ENCODE results near the gene NKAIN2. TPM values are rescaled to one million over a fixed set of nuclear protein-coding genes. Genes with fewer than 3 reads are reported as not detected.

Gene NKAIN2
- total and polyA plus RNA-seq, 8 donors = 9.5 to 23.4 (median 18.9) TPM; not detected in 2

DNA sequence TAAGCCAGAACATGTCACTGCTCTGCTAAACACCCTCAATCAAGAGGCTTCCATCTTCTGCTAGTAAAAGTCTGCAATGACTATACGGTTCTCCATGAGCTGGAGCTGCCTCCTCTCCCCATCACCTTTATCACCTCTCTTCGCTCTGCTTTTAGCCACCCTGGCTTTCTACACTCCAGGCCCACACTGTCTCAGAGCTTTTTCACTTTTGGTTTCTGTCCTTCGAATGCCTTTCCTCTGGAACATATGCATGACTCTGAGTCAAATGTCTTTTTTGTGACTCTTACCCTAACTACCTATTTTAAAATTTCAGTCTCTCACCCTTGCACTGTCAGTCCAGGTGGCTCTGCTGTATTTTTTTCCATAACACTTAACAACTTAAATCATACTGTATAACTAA is 633.1 kb downstream of the NKAIN2 start:
- no peak for DNase-seq
- Histone ChIP-seq H3K4me3 (no peak overlapping the region), H3K9me3 (no peaks in the 10 kb centered on the region), H3K27ac (no peak overlapping the region), H3K4me1 (no peaks in the 10 kb centered on the region), H3K36me3 (no peaks in the 10 kb centered on the region), H3K27me3 (no peaks in the 10 kb centered on the region)
- ATAC-seq = no peak
- TF ChIP-seq, protein P1, sequence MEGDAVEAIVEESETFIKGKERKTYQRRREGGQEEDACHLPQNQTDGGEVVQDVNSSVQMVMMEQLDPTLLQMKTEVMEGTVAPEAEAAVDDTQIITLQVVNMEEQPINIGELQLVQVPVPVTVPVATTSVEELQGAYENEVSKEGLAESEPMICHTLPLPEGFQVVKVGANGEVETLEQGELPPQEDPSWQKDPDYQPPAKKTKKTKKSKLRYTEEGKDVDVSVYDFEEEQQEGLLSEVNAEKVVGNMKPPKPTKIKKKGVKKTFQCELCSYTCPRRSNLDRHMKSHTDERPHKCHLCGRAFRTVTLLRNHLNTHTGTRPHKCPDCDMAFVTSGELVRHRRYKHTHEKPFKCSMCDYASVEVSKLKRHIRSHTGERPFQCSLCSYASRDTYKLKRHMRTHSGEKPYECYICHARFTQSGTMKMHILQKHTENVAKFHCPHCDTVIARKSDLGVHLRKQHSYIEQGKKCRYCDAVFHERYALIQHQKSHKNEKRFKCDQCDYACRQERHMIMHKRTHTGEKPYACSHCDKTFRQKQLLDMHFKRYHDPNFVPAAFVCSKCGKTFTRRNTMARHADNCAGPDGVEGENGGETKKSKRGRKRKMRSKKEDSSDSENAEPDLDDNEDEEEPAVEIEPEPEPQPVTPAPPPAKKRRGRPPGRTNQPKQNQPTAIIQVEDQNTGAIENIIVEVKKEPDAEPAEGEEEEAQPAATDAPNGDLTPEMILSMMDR (IDR thresholded peaks at IDR 0.05) = no peak
- intact Hi-C loops (cut with DNase I) = no loop called here

DNA sequence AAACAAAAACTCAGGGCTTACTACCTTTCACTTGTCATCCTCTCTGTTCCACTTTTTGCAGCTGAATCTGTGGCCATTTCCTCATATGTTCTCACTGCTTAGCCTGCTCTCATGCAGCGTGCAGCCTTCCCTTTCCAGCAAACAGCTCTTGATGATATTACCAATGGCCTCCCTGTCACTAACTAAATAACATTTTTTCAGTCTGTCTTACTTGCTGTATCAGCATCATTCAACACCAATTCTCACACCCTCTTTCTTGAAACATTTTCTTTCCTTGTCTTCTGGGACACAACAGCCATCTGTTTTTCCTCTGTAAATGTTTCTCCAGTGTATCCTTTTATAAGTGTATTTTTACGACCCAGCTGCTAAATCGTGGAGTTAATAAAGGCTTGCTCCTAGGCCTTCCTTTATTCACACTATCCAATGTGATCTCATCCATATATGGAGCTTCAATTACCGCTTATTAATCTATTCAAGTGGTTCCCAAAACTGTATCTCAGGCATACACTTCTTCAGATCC is 634.9 kb downstream of the NKAIN2 start:
- Histone ChIP-seq H3K36me3 (no peaks in the 10 kb centered on the region), H3K27ac (no peak overlapping the region), H3K9me3 (no peaks in the 10 kb centered on the region), H3K27me3 (no peaks in the 10 kb centered on the region), H3K4me3 (no peak overlapping the region), H3K4me1 (no peaks in the 10 kb centered on the region)
- DNase-seq (no peak), ATAC-seq (no peak)
- intact Hi-C loops (cut with DNase I) = no loop called here
- TF ChIP-seq, protein P1 (IDR thresholded peaks at IDR 0.05) = no peak

DNA sequence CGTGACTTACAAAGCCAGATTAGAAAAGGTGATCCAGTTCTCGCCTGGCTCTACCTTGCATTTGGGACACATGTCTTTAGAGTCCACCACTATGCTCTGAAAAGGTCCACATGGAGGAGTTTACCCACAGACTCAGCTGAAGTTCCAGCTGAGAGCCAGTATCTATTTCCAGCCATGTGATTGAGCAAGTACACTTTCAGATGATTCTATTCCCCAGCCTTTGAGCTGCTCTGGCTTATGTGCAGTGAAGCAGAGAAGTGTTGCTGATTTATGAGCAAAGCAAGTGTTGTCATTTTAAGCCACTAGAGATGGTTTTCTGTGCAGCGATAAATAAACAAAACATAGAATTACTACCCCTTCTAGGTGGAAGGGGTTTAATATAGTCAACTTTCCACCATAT is 637.8 kb downstream of the NKAIN2 start:
- no peak overlapping the region for H3K27ac ChIP-seq
- H3K4me3 ChIP-seq = no peak overlapping the region
- DNase-seq = peak in 1 of 4 donors; percentile 14
- H3K9me3 ChIP-seq = no peaks in the 10 kb centered on the region
- no peak for ATAC-seq
- no peaks in the 10 kb centered on the region for H3K27me3 ChIP-seq
- TF ChIP-seq, protein P1 (IDR thresholded peaks at IDR 0.05) = no peak
- no peaks in the 10 kb centered on the region for H3K36me3 ChIP-seq
- intact Hi-C loops (cut with DNase I) = no loop called here
- H3K4me1 ChIP-seq = no peaks in the 10 kb centered on the region

DNA sequence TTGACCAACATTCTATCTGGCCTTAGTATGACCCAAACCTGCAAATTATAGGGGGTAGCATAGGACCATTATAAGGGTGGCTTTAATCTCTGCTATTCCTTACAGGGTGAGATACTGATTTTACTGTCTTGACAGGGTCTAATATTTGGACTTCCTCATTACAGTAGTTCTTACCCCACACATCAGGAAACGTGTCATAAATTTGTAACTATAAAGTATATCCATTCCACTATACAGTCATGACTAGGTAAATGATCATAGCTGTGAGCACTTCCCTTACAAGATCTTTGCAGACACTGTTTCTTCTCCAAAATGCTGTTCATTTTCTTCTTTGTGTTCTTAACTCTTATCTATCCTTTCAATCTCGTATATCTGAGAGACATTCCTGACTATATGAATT is 639.9 kb downstream of the NKAIN2 start:
- H3K36me3 ChIP-seq = no peaks in the 10 kb centered on the region
- TF ChIP-seq, protein P1 (IDR thresholded peaks at IDR 0.05) = no peak
- ATAC-seq = no peak
- no peaks in the 10 kb centered on the region for H3K27me3 ChIP-seq
- H3K27ac ChIP-seq = no peak overlapping the region
- H3K4me1 ChIP-seq = no peaks in the 10 kb centered on the region
- DNase-seq = no peak
- intact Hi-C loops (cut with DNase I) = no loop called here
- H3K9me3 ChIP-seq = no peaks in the 10 kb centered on the region
- no peak overlapping the region for H3K4me3 ChIP-seq

DNA sequence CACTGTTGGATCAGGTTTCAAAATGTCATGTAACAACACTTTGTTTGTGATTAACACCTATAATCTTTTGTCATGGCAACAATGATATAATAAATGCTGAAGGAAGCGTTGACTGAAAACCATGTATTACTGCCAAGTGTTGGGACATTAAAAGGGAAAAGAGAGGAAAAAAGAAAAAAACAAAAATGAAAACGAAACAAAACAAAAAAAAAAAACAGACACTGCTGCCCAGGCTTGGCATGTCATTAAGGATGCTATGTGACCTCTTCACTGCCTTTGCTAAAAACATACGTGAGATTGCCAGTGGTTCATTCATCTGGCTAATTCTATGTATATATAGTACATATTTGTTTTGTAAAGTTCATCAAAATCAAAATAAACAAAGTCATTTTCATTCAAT is 641.9 kb downstream of the NKAIN2 start:
- H3K4me1 ChIP-seq = no peaks in the 10 kb centered on the region
- H3K4me3 ChIP-seq = no peak overlapping the region
- H3K9me3 ChIP-seq = no peaks in the 10 kb centered on the region
- TF ChIP-seq, protein P1 (IDR thresholded peaks at IDR 0.05) = no peak
- no peaks in the 10 kb centered on the region for H3K36me3 ChIP-seq
- ATAC-seq (no peak), DNase-seq (peak in 1 of 4 donors; percentile 32)
- H3K27ac ChIP-seq = no peak overlapping the region
- H3K27me3 ChIP-seq = no peaks in the 10 kb centered on the region
- intact Hi-C loops (cut with DNase I) = no loop called here
